ENCODE results near the gene SEPSECS. TPM values are rescaled to one million over a fixed set of nuclear protein-coding genes. Genes with fewer than 3 reads are reported as not detected.

The SEPSECS gene
- total and polyA plus RNA-seq, 2 experiments from 2014 or later: 1.2 to 4.7 TPM

GRCh38 chr4:25123236-25123635, 37.0 kb downstream of the SEPSECS start:
- ATAC-seq (no peak), DNase-seq (ENCODE audit: low spot score) (no peak)
- Histone ChIP-seq H3K4me1 (ENCODE audit: insufficient read depth) (no peaks in the 10 kb centered on the region), H3K79me2 (replicated peaks; ENCODE audit: insufficient read depth) (no peaks in the 10 kb centered on the region), H3K27ac (ENCODE audit: low read depth) (no peak overlapping the region), H3K27me3 (ENCODE audit: insufficient read depth) (no peaks in the 10 kb centered on the region), H3K4me2 (no peak overlapping the region), H4K20me1 (replicated peaks; ENCODE audit: insufficient read depth) (no peaks in the 10 kb centered on the region; the same call in 1 of the 2 replicates), H3F3A (replicated peaks; ENCODE audit: low read depth) (no peaks in the 10 kb centered on the region), H2AFZ (no peak overlapping the region), H3K9me2 (ENCODE audit: insufficient read depth) (no peaks in the 10 kb centered on the region), H3K4me3 (no peak overlapping the region), H3K36me3 (ENCODE audit: insufficient read depth) (no peaks in the 10 kb centered on the region)
- H3K4me3 Mint-ChIP-seq: no peak overlapping the region
- no peak for TF ChIP-seq CTCF (conservative IDR thresholded peaks at IDR 0.05; ENCODE audit: low read depth in 2 of 2)
- no peak for TF ChIP-seq ZNF331 (CRISPR knock-in tag; IDR thresholded peaks at IDR 0.05; ENCODE audit: low read depth)
- TF ChIP-seq EZH2 (IDR thresholded peaks at IDR 0.05; ENCODE audit: low read depth, unreplicated experiment): no peak
- no peak for TF ChIP-seq CREB1 (CRISPR knock-in tag; IDR thresholded peaks at IDR 0.05; ENCODE audit: low read depth)
- no peak for TF ChIP-seq POLR2AphosphoS5 (IDR thresholded peaks at IDR 0.05; ENCODE audit: low read depth)
- TF ChIP-seq EZH2phosphoT487 (IDR thresholded peaks at IDR 0.05; ENCODE audit: unreplicated experiment): no peak
- no peak for TF ChIP-seq ETS1 (IDR thresholded peaks at IDR 0.05)
- no peak for TF ChIP-seq ZNF462 (CRISPR knock-in tag; IDR thresholded peaks at IDR 0.05)
- no peak for TF ChIP-seq STAT1 (IDR thresholded peaks at IDR 0.05; ENCODE audit: unreplicated experiment)
- no peak for TF ChIP-seq JUNB (IDR thresholded peaks at IDR 0.05; ENCODE audit: unreplicated experiment)
- no peak for TF ChIP-seq REST (IDR thresholded peaks at IDR 0.05; ENCODE audit: unreplicated experiment)
- H3K4me1 Mint-ChIP-seq: peaks cover 7% of the 10 kb centered on the region
- no peaks in the 10 kb centered on the region for H3K9me3 Mint-ChIP-seq
- no peak overlapping the region for H3K27ac Mint-ChIP-seq
- H3K27me3 Mint-ChIP-seq (ENCODE audit: insufficient read depth, low read depth, poor library complexity): no peaks in the 10 kb centered on the region
- no peaks in the 10 kb centered on the region for H3K36me3 Mint-ChIP-seq (ENCODE audit: low read depth)
